Ovary (tissue), 3 donors: ENCODE measurements around the gene EPM2A.

ENCODE experiments used
- CTCF ChIP-seq, 3 donors: fragments of 450-650 bp in 2 of 3; fragments of 200-600 bp in 1 of 3; IDR thresholded peaks; one replicate each; pipeline versions ENCODE4 v1.5.1 to v1.8.0; 2016 to 2022; ENCODE audit warnings: antibody characterized with exemption in 3 of 3, mild to moderate bottlenecking in 1 of 3
- EP300 ChIP-seq: sonication (generic); formaldehyde crosslinking; IDR thresholded peaks from one replicate; pipeline ENCODE4 v1.6.1; 2017; ENCODE audit warnings: antibody characterized with exemption
- POLR2A ChIP-seq: fragments of 450-650 bp; IDR thresholded peaks from one replicate; pipeline ENCODE4 v1.6.1; 2017; ENCODE audit warnings: antibody characterized with exemption, mild to moderate bottlenecking, moderate library complexity
- donor health status: DM: no; HTN: no; CAD: no.

DNA sequence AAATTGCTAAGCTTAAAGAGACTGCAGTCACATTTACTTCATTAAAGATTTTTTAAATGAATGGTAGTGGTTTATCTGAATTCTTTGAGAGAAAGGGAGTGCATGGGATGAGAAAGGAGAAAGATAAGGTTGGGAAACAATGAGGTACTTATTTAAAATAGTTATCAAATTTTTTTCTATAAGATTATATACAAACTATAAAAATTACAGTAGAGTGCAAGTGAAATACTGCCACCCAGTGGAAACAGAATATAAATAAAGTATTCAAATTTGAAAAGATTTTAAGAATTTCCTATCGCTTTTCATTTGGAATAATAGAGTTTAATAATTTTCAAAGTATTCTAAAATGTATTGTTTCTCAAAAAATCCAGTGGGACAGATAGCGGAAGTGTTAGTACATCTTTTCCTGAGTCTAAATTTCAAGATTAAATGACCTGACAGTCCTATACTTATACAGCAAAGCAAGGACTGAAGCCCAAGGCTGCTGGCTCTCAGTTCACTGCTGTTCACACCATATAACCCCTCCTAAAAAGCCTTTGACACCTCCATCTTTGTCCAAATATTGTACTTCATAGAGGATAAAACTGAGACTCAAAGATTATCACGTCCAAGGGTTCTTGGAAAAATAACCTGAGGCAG, 31.1 kb downstream of the EPM2A start:
- TF ChIP-seq CTCF (IDR thresholded peaks at IDR 0.05) (peak in 1 of 3 donors; percentile 12), EP300 (no peak), POLR2A (no peak)
